Bronchus fibroblast of lung (primary cell): ENCODE measurements around the gene GATA1. TPM values are rescaled to one million over a fixed set of nuclear protein-coding genes. Genes with fewer than 3 reads are reported as not detected.

Source experiments
- total RNA-seq: library from RNA; depleted of rRNA; stranded (reverse); fragments of >200 nt; gene quantifications from 2 replicates; pipeline ENCODE4 v1.2.3, GENCODE V29; 2015

The GATA1 gene
- not detected in 2 replicates for total RNA-seq

GRCh38 chrX:48786341-48786800 lies at the start of gene GATA1:
GATA1 (plus strand) TSS chrX:48786590; CDS start chrX:48791110, 4,520 bp downstream.

DNA sequence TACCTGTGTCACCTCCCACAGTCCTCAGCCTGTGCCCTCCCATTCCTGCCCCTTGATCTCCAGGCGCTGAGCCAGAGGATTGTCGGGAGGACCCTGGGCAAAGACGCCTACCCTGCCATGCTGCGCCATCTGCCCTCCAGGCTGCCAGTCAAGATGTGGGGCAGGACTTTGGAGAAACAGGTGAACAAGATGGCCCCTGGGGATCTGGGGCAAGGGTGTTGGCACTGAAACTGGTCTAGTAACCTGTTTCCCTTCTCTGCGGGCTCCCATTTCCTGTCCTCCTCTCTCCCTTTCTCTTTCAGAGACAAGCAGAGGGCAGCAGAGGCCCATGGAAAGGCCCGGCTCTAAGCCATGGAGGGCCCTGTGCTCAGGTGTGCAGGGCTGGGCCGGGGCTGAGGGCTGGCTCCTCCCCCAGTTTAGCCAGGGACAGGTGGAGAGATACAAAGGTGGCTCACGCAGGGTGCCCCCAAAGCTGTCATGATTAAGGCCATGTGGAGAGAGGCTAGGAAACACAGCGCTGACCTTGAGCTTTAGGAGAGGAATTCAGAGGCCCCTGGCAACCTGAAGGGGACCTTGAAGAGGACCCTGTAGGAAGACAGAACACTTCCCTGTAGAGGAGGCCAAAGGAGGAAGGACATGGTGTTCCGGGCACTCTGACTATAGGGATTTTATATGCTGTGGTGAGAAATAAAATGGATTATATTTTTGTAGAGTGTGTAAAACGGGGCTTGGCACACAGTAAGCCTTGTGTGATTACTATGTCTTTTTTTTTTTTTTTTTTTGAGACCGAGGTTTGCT lies 24.5 kb upstream of the GATA1 start, which contains the start of gene GLOD5:
Gene GLOD5 (plus strand): TSS at position 74 of the 798 bp plus-strand sequence. CDS start 44 bp downstream, at position 118.

GRCh38 chrX:48801280-48802088 lies 15.1 kb downstream of the GATA1 start, which contains the start of gene HDAC6:
HDAC6 (plus strand) TSS chrX:48802067; CDS start chrX:48802693, 626 bp downstream.

DNA sequence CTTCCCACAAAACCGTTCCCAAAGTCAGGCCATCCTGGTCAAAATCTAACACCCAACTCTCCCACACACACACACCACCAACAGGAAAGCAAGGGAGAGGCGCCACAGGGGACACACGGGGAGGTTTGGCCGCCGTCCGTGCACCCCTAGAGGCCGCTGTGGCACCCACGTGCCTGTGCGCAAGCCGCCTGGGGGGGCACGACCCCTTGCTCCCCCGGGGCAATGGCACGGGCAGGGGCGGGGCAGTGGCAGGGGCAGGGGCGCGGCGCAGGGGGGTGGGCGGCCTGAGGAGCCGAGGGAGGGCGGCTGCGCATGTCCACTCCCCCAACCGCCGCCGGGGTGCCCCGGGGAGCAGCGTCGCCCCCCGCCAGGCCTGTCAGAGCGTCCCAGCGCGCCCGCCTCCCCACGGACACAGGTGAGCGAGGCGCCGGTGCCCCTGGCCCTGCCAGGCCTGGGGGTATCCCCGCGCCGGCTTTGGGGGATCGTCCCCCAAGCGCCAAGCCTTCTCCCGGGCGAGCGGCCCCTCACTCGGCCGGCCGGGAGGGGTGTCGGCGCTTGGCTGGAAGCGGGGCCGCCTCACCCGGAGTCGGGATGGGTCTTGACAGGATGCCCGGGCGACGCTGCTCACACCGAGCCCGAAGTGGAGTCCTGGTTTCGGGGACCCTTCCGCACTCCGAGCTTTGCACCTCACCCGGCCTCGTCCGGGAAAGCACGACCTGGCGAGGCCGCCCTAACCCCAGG lies 39.9 kb downstream of the GATA1 start, which contains the start of gene ERAS:
Gene ERAS (plus strand): TSS at position 379 of the 741 bp plus-strand sequence. CDS start 2,611 bp downstream, outside the sequence.

GRCh38 chrX:48835524-48836329 lies 49.3 kb downstream of the GATA1 start, which contains the start of gene PCSK1N:
PCSK1N (minus strand) TSS chrX:48835610; CDS start chrX:48835532, 78 bp downstream.

Other genes starting within 250 kb of the GATA1 start
- gene TBC1D25, start 246.9 kb upstream of the GATA1 start, total RNA-seq = 10.1 and 10.3 TPM in 2 replicates
- 250 and 253 TPM in 2 replicates for gene RBM3, start 212.1 kb upstream of the GATA1 start, total RNA-seq
- 131 and 149 TPM in 2 replicates for gene WDR13, start 189.1 kb upstream of the GATA1 start, total RNA-seq
- gene WAS, start 102.8 kb upstream of the GATA1 start, total RNA-seq = 0.17 and 0.89 TPM in 2 replicates
- 21.7 and 23.6 TPM in 2 replicates for gene SUV39H1, start 89.9 kb upstream of the GATA1 start, total RNA-seq
- not detected in 2 replicates for gene GLOD5, start 24.8 kb upstream of the GATA1 start, total RNA-seq
- gene HDAC6, start 15.5 kb downstream of the GATA1 start, total RNA-seq = 42.8 and 51.6 TPM in 2 replicates
- gene ERAS, start 39.9 kb downstream of the GATA1 start, total RNA-seq = not detected in 2 replicates
- 0.17 TPM in 1 of 2 replicates, not detected in the other for gene PCSK1N, start 49.0 kb downstream of the GATA1 start, total RNA-seq
- gene TIMM17B, start 111.2 kb downstream of the GATA1 start, total RNA-seq = 58.7 and 71.3 TPM in 2 replicates
- gene PQBP1, start 111.3 kb downstream of the GATA1 start, total RNA-seq = 68.1 and 77.9 TPM in 2 replicates
- gene SLC35A2, start 125.1 kb downstream of the GATA1 start, total RNA-seq = 30.9 and 35.3 TPM in 2 replicates
- 10.9 and 11.9 TPM in 2 replicates for gene PIM2, start 132.4 kb downstream of the GATA1 start, total RNA-seq
- 37.0 and 38.7 TPM in 2 replicates for gene OTUD5, start 171.0 kb downstream of the GATA1 start, total RNA-seq
- 1.3 TPM in 2 replicates for gene KCND1, start 185.3 kb downstream of the GATA1 start, total RNA-seq
- 10.8 and 11.0 TPM in 2 replicates for gene GRIPAP1, start 215.7 kb downstream of the GATA1 start, total RNA-seq